Activated naive CD8-positive, alpha-beta T cell treated with anti-CD3 and anti-CD28 coated beads, Interleukin-2, amount 50 U/mL, for 24 hours (primary cell): ENCODE data around the gene SPOP.
"Not testable (repeated sequence)": the region's sequence is repeated elsewhere in the genome, so short reads cannot be mapped to it uniquely, and the experiment has no call there.

Source experiments
- ATAC-seq: fragments of 150-1000 bp; cut with Tn5 transposase; one replicate; pipeline ENCODE4 v1.10.0; 2021
- DNase-seq: peaks from one replicate; pipeline ENCODE4 v3.0.0; 2021
- H3K27ac Mint-ChIP-seq: one replicate; pipeline ENCODE4 v1.8.0; 2021; ENCODE audit warnings: mild to moderate bottlenecking, mixed read lengths
- H3K27me3 Mint-ChIP-seq: one replicate; pipeline ENCODE4 v1.8.0; 2021; ENCODE audit warnings: mixed read lengths
- H3K36me3 Mint-ChIP-seq: one replicate; pipeline ENCODE4 v1.8.0; 2021; ENCODE audit warnings: low read depth, mixed read lengths
- H3K4me1 Mint-ChIP-seq: one replicate; pipeline ENCODE4 v1.8.0; 2021; ENCODE audit warnings: mixed read lengths
- H3K4me3 Mint-ChIP-seq: one replicate; pipeline ENCODE4 v1.8.0; 2021; ENCODE audit warnings: mild to moderate bottlenecking, moderate library complexity, mixed read lengths
- H3K9me3 Mint-ChIP-seq: one replicate; pipeline ENCODE4 v1.8.0; 2021; ENCODE audit warnings: mixed read lengths

The SPOP gene

DNA sequence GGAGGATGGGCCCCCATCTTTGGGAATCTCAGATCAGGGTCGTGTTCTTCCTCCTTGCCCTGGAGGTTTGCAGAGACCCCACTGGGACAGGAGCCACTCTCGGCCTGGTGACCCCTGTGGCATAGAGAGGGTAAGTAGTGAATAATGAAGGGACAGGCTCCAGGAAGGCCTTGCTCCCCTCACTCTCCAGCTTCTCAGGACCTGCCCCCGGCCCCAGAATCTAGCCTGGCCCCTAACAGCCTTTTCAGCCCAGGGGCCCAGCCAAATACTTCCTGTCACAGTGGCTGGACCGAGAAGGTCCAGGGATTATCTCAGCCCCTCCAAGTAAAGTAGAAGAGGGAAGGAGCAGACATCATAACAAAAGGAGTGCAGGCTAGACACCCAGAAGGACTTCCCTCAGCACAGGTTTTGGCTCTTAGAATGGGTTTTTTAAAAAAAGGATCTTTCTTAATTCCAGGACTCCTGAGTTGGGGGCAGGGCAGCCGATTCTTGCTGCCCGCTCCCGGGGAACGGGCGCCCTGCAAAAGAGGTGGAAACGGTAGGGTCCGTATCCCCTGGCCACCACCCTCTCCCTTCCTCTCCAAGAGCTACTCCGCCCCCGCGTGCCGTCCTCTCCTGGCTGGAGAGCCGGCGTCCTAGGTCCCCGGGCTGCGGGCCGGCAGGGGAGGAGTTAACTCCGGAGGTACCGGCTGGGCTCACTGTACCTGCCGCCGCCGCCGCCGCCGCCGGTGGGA, 102.8 kb downstream of the SPOP start:
- Mint-ChIP-seq H3K4me3 (peak overlapping the region; percentile 71), H3K27me3 (peaks cover 56% of the 10 kb centered on the region), H3K27ac (no peak overlapping the region), H3K9me3 (no peaks in the 10 kb centered on the region), H3K36me3 (no peaks in the 10 kb centered on the region), H3K4me1 (peaks cover 28% of the 10 kb centered on the region)
- no peak for ATAC-seq
- DNase-seq: no peak

DNA sequence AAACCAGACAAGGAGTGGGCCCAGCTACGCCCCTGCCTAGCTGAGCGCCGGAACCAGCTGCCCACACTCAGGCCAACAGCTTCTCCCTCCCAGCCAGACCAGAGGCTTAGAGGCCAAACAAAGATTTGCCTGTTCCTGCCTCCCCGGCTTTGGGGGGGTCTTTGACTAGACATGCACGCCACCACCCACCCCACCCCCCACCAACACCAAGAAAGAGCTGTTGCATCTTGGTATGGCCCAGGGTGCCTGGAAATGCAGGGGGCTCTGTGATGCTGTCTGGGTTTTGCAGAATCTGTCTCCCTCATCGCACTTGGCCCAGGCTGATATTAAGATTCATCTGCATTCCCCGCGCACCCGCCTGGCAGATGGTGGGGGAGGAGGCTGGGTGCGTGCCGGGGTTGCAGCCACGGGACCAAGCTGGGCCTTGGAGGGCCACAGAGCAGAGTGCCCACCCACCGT, 103.5 kb downstream of the SPOP start:
- ATAC-seq (no peak), DNase-seq (no peak)
- no peak overlapping the region for H3K27ac Mint-ChIP-seq
- no peaks in the 10 kb centered on the region for H3K36me3 Mint-ChIP-seq
- H3K4me1 Mint-ChIP-seq: peaks cover 28% of the 10 kb centered on the region
- no peak overlapping the region for H3K4me3 Mint-ChIP-seq
- H3K9me3 Mint-ChIP-seq: no peaks in the 10 kb centered on the region
- peaks cover 56% of the 10 kb centered on the region for H3K27me3 Mint-ChIP-seq

DNA sequence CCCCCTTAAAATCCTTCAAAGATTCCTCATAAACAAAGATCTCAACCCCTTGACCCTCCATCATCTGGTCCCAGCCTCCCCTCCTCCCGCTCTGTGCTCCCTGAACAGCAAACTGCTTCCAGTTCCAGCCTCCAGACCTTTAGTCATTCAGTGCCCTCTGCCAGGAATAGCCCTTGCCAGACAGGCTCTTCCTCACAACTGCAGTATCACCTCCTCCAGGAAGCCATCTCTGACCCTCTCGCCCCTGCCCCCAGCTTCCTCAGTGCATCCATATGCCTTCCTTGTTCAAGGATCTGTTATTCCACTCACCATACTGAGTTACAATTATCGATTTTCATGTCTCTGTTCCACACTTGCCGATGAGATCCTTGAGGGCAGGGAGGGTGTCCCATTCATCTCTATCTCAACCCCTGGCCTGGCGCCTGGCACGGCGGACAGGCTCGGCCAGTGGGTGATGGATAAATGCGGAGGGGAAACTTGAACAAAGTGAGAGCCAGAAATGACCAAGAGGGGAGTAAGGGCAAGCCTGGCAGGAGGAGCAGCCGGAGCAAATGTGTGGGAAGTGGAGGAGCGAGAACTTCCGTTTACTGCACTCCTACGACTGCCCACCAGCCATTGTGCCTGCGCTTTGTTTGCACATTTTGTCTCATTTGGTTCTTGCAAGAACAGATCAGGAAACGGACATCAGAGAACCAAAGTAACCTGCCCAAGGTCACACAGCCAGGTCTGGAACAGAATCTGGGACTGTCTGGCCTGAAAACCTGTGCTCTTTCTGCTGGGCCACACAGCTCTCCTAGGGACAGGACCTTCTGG, 104.2 kb downstream of the SPOP start:
- no peaks in the 10 kb centered on the region for H3K36me3 Mint-ChIP-seq
- H3K27me3 Mint-ChIP-seq: peaks cover 56% of the 10 kb centered on the region
- peaks cover 28% of the 10 kb centered on the region for H3K4me1 Mint-ChIP-seq
- H3K9me3 Mint-ChIP-seq: no peaks in the 10 kb centered on the region
- no peak overlapping the region for H3K4me3 Mint-ChIP-seq
- ATAC-seq (no peak), DNase-seq (no peak)
- H3K27ac Mint-ChIP-seq: no peak overlapping the region

DNA sequence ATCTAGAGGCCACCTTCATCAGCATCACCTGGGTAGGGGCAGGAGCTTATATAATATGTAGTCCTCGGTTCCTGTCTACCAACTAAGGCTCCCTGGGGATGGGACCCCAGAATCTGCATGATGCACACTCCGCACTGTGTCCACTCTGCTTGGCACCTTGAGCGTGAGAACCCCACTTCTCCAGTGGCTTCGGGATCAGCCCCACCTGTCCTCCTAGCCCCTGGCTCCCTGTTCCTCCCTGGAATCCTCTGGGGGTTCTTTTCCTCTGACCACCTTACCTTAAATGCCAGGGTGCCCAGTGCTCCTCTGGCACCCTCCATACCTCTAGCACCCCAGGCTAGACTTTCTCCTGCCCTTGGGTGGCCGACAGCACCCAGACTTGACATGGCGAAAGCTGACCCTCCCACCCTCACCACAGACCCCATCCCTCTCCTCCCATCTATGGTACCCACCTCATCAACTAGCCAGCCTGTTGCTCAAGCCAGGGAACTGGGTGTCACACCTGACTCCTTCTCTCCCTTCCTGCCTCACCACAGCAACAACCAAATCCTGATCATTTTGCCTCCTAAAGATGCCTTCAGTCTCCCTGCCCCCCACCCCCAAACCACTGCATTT, 105.0 kb downstream of the SPOP start:
- ATAC-seq (no peak), DNase-seq (no peak)
- Mint-ChIP-seq H3K27me3 (peaks cover 56% of the 10 kb centered on the region), H3K4me3 (no peak overlapping the region), H3K27ac (no peak overlapping the region), H3K36me3 (no peaks in the 10 kb centered on the region), H3K9me3 (no peaks in the 10 kb centered on the region), H3K4me1 (peaks cover 29% of the 10 kb centered on the region)

DNA sequence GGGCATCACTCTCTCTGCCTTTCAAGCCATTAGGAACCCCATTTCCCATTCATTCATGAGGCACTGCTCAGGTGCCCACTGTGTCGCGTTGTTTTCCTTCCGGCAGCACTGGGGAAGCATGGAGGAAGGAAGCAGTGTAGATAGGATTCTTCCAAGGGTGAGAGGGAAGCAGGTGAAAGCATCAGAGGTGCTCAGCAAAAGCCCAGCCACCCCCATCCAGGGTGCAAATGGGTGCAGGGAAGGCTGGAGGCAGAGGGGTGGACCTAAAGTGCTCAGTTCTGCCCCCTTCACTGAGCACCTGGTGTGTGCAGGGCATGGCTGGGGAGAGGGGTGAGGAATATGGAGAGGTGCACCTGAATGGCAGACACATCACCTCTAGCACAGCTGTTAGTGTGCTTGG, 105.7 kb downstream of the SPOP start:
- H3K4me1 Mint-ChIP-seq: peaks cover 27% of the 10 kb centered on the region
- H3K4me3 Mint-ChIP-seq: no peak overlapping the region
- H3K27me3 Mint-ChIP-seq: peaks cover 53% of the 10 kb centered on the region
- H3K36me3 Mint-ChIP-seq: no peaks in the 10 kb centered on the region
- DNase-seq (no peak), ATAC-seq (no peak)
- no peaks in the 10 kb centered on the region for H3K9me3 Mint-ChIP-seq
- H3K27ac Mint-ChIP-seq: no peak overlapping the region

DNA sequence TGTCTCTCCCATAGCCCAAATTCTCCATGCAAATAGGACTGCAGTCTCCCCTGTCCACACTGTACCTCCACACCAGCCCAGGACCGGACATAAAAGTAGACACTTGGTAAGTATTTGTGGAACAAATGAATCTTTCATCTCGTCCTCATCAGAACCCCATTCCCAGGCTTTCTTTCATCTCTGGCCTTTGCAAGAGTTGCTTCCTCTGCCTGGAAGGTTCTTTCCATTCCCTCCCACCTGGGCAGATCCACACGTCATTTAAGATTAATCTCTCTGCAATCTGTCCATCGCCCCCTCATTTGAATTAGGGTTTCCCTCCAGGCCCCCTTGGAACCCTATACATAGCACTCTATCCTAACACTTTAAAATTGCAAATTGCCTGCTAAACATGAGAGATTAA, 106.1 kb downstream of the SPOP start:
- Mint-ChIP-seq H3K4me1 (peaks cover 23% of the 10 kb centered on the region), H3K4me3 (no peak overlapping the region), H3K27ac (no peak overlapping the region), H3K27me3 (peaks cover 51% of the 10 kb centered on the region), H3K36me3 (no peaks in the 10 kb centered on the region), H3K9me3 (no peaks in the 10 kb centered on the region)
- DNase-seq: no peak
- no peak for ATAC-seq

DNA sequence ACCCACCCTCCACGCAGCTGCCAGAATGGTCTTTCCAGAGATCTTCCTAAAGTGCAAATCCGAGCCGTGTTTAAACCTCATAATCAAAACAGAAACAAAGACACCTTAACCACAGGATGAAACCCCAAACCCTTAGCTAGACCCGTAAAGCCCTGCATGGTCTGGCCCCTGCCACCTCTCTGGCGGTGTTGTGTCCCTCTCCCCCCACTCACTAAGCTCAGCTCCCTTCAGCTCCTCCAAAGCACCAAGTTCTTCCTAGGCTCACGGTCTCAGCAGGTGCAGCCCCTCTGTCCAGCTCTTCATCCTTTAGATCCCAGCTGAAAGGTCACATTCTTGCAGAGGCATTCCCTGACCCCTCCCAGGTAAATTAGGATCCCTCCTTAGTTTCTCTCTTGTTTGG, 106.6 kb downstream of the SPOP start:
- DNase-seq (no peak), ATAC-seq (no peak)
- H3K4me1 Mint-ChIP-seq: peaks cover 26% of the 10 kb centered on the region
- H3K36me3 Mint-ChIP-seq: no peaks in the 10 kb centered on the region
- no peak overlapping the region for H3K27ac Mint-ChIP-seq
- peak overlapping the region; percentile 6 for H3K4me3 Mint-ChIP-seq
- H3K27me3 Mint-ChIP-seq: peaks cover 52% of the 10 kb centered on the region
- H3K9me3 Mint-ChIP-seq: no peaks in the 10 kb centered on the region

DNA sequence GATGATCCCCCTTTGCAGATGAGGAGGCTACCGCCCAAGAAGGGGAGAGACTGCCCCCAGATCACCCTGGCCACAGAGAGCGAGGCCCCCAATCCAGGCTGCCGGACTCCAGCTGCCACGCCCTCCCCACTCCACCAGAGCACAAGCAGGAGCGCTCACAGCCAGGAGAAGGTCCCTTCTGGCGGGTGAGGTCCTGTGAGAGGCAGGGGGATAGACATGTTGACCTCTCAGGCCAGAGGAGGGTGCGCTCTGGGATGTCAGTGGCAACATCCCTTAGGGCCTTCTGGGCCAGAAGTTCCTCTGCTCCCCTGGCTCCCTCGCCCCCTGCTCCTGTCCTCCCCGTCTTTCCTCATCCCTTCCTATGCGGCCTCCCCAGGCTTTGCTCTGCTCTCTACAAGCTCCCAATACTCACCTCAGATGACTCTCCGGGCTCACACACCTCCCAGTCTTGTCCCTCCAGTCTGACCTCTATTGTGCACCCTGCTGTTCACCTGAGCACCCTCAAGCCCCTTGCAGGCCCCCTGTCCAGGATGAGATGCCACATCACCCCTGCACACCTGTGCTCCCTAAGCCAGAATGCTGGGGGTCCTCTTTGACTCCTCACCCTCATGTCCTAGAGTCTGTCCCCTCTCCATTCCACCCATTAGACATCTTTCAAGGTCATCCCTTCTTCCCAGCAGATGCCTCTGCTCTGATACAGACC, 107.2 kb downstream of the SPOP start:
- no peak for DNase-seq
- H3K9me3 Mint-ChIP-seq: no peaks in the 10 kb centered on the region
- no peak for ATAC-seq
- no peaks in the 10 kb centered on the region for H3K36me3 Mint-ChIP-seq
- H3K27ac Mint-ChIP-seq: peak overlapping the region; percentile 29
- peaks cover 30% of the 10 kb centered on the region for H3K4me1 Mint-ChIP-seq
- H3K4me3 Mint-ChIP-seq: peak overlapping the region; percentile 87
- peaks cover 54% of the 10 kb centered on the region for H3K27me3 Mint-ChIP-seq

DNA sequence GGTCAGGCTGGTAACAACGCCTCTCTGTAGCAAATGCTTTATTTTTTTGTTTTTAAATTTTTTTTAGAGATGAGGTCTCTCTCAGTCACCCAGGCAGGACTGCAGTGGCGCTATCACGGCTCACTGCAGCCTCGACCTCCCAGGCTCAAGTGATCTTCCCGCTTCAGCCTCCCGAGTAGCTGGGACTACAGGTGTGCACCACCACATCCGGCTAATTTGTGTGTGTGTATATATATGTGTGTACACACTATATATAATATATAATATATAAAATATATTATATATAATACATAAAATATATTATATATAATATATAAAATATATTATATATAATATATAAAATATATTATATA, 109.2 kb downstream of the SPOP start:
- not testable (repeated sequence) for DNase-seq, H3K36me3 Mint-ChIP-seq, H3K27ac Mint-ChIP-seq, H3K4me3 Mint-ChIP-seq, H3K9me3 Mint-ChIP-seq, ATAC-seq
- Mint-ChIP-seq H3K27me3 (peaks cover 40% of the 10 kb centered on the region), H3K4me1 (peaks cover 32% of the 10 kb centered on the region)

DNA sequence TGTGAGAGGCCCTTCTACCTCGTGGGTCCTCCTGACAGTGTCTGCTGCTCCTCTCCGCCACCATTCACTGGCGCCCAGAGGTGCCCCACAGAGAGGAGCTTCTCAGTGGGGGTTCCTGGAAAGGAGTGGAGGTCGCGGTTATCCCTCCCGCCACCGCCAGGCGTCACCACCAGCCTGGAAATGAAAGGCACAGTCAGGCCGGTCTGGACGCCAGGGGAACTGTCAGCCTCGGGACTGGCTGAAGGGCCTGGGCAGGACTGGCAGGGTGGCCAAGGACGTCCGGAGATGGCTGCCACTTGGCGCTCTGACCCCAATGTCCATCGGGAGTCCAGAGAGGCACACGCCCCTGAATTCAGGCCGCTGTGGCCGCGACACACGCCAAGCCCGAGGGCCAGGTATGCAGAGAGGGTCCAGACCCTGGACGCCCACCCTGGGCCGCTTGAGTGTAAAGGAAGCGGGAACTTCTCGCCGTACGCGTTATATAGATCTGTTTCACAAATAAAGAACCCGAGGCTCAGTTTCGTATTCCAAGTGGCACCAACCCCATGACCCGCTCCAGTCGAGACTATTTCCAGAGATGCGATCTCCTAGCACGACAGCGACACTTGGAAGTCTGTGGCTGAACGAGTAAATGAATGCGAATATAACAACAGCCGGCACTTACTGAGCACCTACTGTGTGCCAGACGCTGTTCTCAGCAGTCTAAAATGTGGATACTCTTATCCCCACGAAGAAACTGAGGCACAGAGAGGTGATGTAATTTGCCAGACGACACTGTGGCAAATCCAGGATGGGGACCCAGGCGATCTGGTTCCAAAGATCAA, 109.8 kb downstream of the SPOP start:
- no peaks in the 10 kb centered on the region for H3K36me3 Mint-ChIP-seq
- H3K9me3 Mint-ChIP-seq: no peaks in the 10 kb centered on the region
- H3K4me3 Mint-ChIP-seq: peak overlapping the region; percentile 54
- H3K4me1 Mint-ChIP-seq: peaks cover 32% of the 10 kb centered on the region
- peak overlapping the region; percentile 42 for H3K27ac Mint-ChIP-seq
- ATAC-seq (peak; percentile 48), DNase-seq (peak; percentile 91)
- H3K27me3 Mint-ChIP-seq: peaks cover 34% of the 10 kb centered on the region

DNA sequence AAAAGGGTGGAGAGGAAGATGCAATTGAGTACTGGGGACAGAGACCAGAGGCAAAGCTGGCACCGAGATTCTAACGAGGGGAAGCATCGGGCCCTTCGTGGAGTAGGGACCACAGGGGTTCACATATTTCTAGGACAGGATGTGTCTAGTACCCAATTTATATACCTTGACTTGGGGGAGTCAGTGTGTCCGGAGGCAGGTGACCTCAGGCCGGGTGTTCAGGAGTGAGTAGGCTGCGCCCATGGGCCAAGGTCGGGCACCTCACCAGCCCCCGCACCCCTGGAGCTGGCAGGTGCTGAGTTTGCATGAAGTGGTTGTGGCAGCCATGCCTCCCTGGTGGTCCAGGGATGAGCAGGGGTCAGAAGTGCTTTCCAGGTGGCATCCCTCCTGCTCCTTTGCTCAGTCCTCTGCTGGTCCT, 110.8 kb downstream of the SPOP start:
- no peak overlapping the region for H3K27ac Mint-ChIP-seq
- no peak for DNase-seq
- H3K36me3 Mint-ChIP-seq: no peaks in the 10 kb centered on the region
- H3K4me3 Mint-ChIP-seq: no peak overlapping the region
- H3K27me3 Mint-ChIP-seq: peaks cover 27% of the 10 kb centered on the region
- ATAC-seq: no peak
- H3K9me3 Mint-ChIP-seq: no peaks in the 10 kb centered on the region
- peaks cover 32% of the 10 kb centered on the region for H3K4me1 Mint-ChIP-seq

DNA sequence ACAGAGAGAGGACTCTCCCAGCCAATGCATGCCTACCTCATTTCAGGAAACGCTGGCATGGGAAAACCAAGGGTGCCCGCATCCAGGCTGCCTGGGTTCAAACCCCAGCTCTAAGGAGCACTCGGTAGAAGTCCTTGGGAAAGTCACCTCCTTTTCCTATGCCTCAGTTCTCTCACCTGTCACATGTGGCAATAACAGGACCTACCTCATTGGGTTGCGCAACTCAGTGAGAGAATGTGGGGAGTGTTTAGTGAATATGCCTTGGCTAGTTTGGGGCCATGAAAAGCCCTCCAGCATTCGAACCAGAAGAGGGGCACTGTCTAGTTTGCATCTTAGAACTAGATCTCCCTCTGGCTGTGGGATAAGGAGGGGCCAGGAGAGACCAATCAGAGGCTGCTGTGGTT, 111.2 kb downstream of the SPOP start:
- DNase-seq (no peak), ATAC-seq (no peak)
- no peaks in the 10 kb centered on the region for H3K9me3 Mint-ChIP-seq
- peaks cover 29% of the 10 kb centered on the region for H3K4me1 Mint-ChIP-seq
- no peak overlapping the region for H3K27ac Mint-ChIP-seq
- H3K27me3 Mint-ChIP-seq: peaks cover 23% of the 10 kb centered on the region
- H3K36me3 Mint-ChIP-seq: no peaks in the 10 kb centered on the region
- H3K4me3 Mint-ChIP-seq: no peak overlapping the region

DNA sequence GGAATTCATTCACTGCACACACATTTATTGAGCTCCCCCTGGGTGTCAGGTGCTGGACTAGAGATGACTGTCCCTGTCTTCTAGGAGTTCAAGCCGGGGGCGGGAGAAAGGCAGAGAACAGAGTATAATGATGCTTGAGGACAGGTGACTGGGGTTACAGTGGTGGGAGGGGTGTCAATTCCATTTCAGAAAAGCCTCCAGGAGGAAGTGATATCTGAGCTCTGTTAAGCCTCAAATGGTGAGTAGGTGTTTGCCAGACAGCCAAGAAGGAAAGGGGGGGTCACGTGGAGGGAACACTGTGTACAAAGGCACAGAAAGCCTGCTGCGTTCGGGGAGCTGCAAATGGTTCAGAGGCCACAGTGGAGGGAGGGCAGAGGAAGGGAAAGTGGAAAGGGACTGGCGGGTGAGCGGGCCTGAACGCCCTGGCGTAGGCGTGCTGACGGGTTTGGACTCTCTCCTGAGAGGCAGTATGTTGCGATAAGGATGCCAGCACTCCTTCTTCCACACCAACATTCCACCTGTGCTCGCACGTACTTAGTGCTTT, 111.9 kb downstream of the SPOP start:
- H3K4me3 Mint-ChIP-seq: peak overlapping the region; percentile 42
- peak; percentile 43 for DNase-seq
- H3K27me3 Mint-ChIP-seq: peaks cover 16% of the 10 kb centered on the region
- ATAC-seq: peak; percentile 29
- H3K4me1 Mint-ChIP-seq: peaks cover 24% of the 10 kb centered on the region
- peak overlapping the region; percentile 13 for H3K27ac Mint-ChIP-seq
- no peaks in the 10 kb centered on the region for H3K9me3 Mint-ChIP-seq
- no peaks in the 10 kb centered on the region for H3K36me3 Mint-ChIP-seq
